GM13976 (cell line): ENCODE data around the gene FFAR4.

Experiments
- DNase-seq: peaks from one replicate; pipeline ENCODE4 v3.0.0; 2012; ENCODE audit warnings: low spot score
- in situ Hi-C: fragments of 300-500 bp; cut with MboI; formaldehyde crosslinking; loops from one replicate; pipeline ENCODE4 v1.12.0; 2022; ENCODE audit warnings: low sequenced_read_pairs, mixed read lengths, inconsistent platforms; ENCODE audit not compliant: unreplicated experiment
- TF ChIP-seq, protein P1 (sequence below): IDR thresholded peaks from 2 replicates; pipeline ENCODE4 v1.5.1; 2012; ENCODE audit warnings: borderline replicate concordance, mild to moderate bottlenecking; ENCODE audit not compliant: insufficient read depth; ENCODE audit errors: extremely low read depth, missing control alignments, control extremely low read depth

Gene FFAR4

DNA sequence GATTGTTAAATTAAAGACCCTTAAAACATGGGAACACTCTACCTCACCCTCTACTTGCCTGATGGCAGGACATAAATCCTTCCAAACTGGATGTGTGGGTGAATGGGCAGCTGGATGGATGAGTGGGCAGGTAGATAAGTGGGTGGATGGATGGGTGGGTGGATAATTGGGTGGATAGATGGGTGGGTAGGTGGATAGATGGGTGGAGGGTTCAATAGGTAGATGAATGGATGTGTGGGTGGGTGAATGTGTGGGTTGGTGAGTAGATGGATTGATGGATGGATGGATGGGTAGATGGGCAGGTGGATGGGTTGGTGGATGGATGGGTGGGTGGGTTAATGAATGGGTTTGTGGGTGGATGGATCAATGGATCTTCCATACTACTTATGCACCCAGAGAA, 18.9 kb upstream of the FFAR4 start:
- no peak for DNase-seq
- TF ChIP-seq, protein P1, sequence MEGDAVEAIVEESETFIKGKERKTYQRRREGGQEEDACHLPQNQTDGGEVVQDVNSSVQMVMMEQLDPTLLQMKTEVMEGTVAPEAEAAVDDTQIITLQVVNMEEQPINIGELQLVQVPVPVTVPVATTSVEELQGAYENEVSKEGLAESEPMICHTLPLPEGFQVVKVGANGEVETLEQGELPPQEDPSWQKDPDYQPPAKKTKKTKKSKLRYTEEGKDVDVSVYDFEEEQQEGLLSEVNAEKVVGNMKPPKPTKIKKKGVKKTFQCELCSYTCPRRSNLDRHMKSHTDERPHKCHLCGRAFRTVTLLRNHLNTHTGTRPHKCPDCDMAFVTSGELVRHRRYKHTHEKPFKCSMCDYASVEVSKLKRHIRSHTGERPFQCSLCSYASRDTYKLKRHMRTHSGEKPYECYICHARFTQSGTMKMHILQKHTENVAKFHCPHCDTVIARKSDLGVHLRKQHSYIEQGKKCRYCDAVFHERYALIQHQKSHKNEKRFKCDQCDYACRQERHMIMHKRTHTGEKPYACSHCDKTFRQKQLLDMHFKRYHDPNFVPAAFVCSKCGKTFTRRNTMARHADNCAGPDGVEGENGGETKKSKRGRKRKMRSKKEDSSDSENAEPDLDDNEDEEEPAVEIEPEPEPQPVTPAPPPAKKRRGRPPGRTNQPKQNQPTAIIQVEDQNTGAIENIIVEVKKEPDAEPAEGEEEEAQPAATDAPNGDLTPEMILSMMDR: no peak
- in situ Hi-C loops: no loop called here

DNA sequence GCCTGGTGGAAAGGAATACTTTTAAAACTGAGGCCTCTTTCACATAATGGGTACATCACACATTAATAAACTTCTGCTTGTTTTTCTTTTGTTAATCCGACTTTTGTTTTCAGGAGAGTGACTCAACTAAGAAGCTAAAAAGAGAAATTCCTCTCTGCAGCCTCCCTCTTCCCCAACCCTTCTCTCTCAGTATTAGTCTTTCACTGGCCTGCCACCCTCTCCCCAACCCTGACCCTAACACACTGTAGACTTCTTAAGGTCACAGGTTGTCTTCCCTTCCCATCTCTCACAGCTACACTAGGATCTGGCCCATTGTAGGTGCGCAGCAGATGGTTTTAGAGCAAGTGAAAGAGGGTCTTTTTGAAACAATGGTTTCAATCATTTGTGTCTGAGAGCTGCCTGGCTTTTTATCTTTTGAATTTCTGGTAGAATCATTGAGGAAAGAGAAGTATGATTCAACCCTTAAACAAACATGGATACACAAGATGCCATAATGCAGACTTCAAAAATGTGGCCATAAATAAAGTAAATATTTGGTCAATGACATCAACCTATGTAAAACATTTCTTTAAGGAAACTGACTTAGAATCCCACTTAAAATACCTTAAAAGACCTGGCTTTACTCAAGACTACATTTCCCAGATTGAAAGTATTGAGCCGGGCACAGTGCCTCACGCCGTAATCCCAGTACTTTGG, 17.9 kb upstream of the FFAR4 start:
- TF ChIP-seq, protein P1: no peak
- no peak for DNase-seq
- in situ Hi-C loops: no loop called here

DNA sequence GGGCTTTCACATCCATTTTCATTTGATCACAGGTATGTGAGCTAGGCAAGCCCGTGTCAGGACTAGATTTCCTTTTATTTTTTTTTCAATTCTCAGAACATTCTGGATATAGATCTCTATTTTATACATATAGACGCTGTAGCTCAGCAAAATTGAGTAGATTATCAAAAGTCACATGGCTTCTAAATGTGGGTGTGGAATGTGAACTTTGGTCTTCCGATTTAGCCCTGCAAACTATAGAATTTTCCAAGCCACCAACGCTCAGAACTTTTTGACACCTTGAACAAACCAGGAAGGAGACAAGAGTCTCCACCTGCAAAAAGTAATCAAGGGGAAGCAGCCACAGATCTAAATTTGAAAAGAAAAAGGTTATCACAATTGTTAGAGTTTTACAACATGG, 15.9 kb upstream of the FFAR4 start:
- TF ChIP-seq, protein P1: no peak
- in situ Hi-C loops: no loop called here
- DNase-seq: no peak

DNA sequence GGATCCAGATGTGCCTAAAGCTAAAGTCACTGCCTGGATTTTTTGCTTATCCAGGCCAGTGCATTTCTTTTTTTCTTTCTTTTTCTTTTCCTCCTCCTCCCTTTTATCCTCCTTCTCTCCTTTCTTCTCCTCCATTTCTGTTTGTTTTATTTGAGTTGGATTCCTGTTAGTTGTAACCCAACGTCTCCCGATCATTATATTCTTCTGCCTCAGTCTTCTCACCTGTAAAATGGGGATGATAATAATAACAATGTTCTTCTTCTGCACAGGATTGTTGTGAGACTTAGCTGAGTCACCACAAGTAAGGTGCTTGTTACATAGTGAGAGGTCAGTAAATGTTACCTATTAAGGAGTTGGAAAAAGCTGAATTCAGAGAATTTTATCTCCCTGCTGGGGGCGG, 13.7 kb upstream of the FFAR4 start:
- no peak for DNase-seq
- TF ChIP-seq, protein P1: no peak
- in situ Hi-C loops: no loop called here

DNA sequence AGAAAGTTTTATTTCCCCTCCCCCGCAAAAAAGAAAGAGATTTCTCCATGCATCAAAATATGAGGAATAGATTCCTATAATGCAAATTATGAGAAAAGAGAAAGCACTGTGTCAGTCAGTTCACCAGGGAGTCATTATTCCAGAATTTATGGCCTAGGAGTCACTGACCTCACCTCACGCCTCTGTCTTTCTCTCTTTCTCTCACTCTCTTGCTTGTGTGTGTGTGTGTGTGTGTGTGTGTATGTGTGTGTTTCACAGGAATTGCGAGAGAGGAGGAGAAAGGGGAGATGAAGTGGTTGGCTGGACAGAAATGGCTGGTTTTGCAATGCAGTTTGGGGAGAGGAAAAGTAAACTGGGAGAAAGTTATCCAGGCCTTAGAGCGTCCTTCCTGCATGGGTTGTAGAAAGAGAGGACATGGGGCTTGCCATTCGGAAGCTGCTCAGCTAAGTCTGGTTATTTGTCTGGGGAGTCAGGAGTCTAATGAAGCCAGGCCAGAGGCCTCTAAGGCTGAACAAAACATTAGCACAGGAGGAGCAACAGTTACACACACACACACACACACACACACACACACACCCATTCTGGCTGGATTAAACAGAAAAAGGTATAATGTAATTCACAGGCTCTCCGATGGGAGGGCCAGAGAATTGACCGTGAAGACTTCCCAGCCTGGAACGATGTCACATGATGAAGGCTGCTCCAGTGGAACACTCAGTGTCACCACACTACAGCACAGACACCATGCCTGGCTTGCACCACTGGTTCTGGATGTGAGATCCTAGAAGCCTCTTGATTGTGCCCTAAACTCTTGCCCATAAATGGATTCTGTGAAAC, 12.8 kb upstream of the FFAR4 start:
- TF ChIP-seq, protein P1: no peak
- DNase-seq: no peak
- in situ Hi-C loops: no loop called here

DNA sequence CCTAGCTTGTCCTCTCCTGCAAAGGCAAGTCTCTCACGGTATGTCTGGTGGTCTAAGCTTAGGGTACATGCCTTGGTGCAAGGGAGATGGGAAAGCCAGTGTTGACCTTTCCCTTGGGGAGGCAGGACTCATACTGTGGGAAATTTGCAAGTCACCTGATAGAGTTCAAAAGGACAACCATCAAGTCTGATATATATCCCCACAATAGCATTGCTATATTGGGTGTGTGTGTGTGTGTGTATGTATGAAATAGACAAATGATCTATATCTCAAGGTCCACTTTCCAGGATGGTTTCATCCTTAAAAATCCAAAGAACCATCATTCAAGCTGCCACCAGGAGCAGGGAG, 12.2 kb upstream of the FFAR4 start:
- in situ Hi-C loops: no loop called here
- no peak for DNase-seq
- TF ChIP-seq, protein P1: no peak
